ENCODE data around the gene ZNG1A. TPM values are rescaled to one million over a fixed set of nuclear protein-coding genes. Genes with fewer than 3 reads are reported as not detected.
"Not testable (repeated sequence)": the region's sequence is repeated elsewhere in the genome, so short reads cannot be mapped to it uniquely, and the experiment has no call there.

The ZNG1A gene
- 31.1 and 31.9 TPM in 2 replicates for total RNA-seq (2021)
- long read RNA-seq, transcript CBWD1-207 (14 exons, 1,241 nt), result minor isoform, 22 of 339 reads
- long read RNA-seq, transcript CBWD1-202 (15 exons, 1,706 nt), result major isoform, 227 of 339 reads
- long read RNA-seq, transcript CBWD1-201 (16 exons, 1,771 nt), result minor isoform, 45 of 339 reads
- long read RNA-seq, partial matches to known transcripts, result 7 of 339 reads
- long read RNA-seq, other reads (novel, unspliced or antisense), result 35 of 339 reads

- H3K4ac ChIP-seq (ENCODE audit: low read depth, low read length); H3K9me3 Mint-ChIP-seq; H3K36me3 Mint-ChIP-seq (ENCODE audit: insufficient read depth in 1 of 3, low read depth in 3 of 3); H3K23ac ChIP-seq (ENCODE audit: insufficient read length, low read depth, low read length); H3K4me1 ChIP-seq (ENCODE audit: insufficient read depth, low read length); H3K23me2 ChIP-seq (ENCODE audit: insufficient read length, low read depth, low read length, poor library complexity, severe bottlenecking); H3K27me3 ChIP-seq (ENCODE audit: insufficient read depth, low read length); H3K9ac ChIP-seq (ENCODE audit: extremely low read depth, insufficient read length, low read length); H2BK5ac ChIP-seq (ENCODE audit: insufficient read length, low read length); H4K20me1 ChIP-seq (ENCODE audit: control insufficient read depth, insufficient read depth, insufficient read length); H3K14ac ChIP-seq (ENCODE audit: insufficient read depth, low read length); H3K79me2 ChIP-seq (ENCODE audit: insufficient read depth, low read length); H4K8ac ChIP-seq (replicated peaks; ENCODE audit: insufficient read length, low read depth, low read length); H2AK5ac ChIP-seq (ENCODE audit: insufficient read length, low read length); H3K4me2 ChIP-seq (ENCODE audit: insufficient read depth, insufficient read length, low read length); H2BK120ac ChIP-seq (ENCODE audit: low read depth, low read length, poor library complexity, severe bottlenecking); H3K27me3 Mint-ChIP-seq (ENCODE audit: low read depth); H3T11ph ChIP-seq (ENCODE audit: low read length); H4K91ac ChIP-seq (ENCODE audit: insufficient read length, low read depth, low read length); H3K56ac ChIP-seq (ENCODE audit: insufficient read length, low read depth, low read length); H2BK15ac ChIP-seq (ENCODE audit: low read depth, low read length); H2BK12ac ChIP-seq (ENCODE audit: insufficient read length, low read depth, low read length); H4K5ac ChIP-seq (ENCODE audit: insufficient read length, low read depth, low read length); H3K4me1 Mint-ChIP-seq; H3K79me1 ChIP-seq (ENCODE audit: insufficient read depth, low read depth, low read length, poor library complexity, severe bottlenecking); H2BK20ac ChIP-seq (ENCODE audit: low read depth, low read length, poor library complexity, severe bottlenecking); H2AFZ ChIP-seq (ENCODE audit: low read length); DNase-seq; H3K9me3 ChIP-seq (ENCODE audit: control insufficient read depth, low read depth, low read length); H3K27ac ChIP-seq (ENCODE audit: insufficient read length, low read depth, low read length); H3K18ac ChIP-seq (ENCODE audit: insufficient read length, low read depth, low read length): not testable (repeated sequence)
- peak within 1 kb of the TSS in 1 of 3 experiments; percentile 72; a peak in 2 of 7 replicates for H3K27ac Mint-ChIP-seq
- peak within 1 kb of the TSS; percentile 70 to 83 for H3K4me3 Mint-ChIP-seq
- no CpG with 5 or more reads among the region's 32 CpGs for WGBS (ENCODE audit: extremely low coverage, insufficient read length, low lambda C conversion rate)
Observed at GRCh38 chr9:178970-179383, at the start of gene ZNG1A. TSS of gene ZNG1A (minus strand) at chr9:179056. CDS start at chr9:178969, 87 bp downstream.
